HL-60 (cell line): ENCODE measurements around the gene CARS2.
A peak's percentile ranks its signal among the peaks of the same experiment; 100 is the strongest.

ENCODE experiments used
- DNase-seq, 2 experiments: peaks; one replicate each; pipeline ENCODE4 v3.0.0-alpha.2; 2010 to 2020; ENCODE audit warnings: low read depth in 1 of 2, low spot score in 1 of 2
- H3K27ac ChIP-seq: fragments of 250-450 bp; sonication (Bioruptor Pico); replicated peaks from 2 replicates; pipeline ENCODE4 v1.5.1; 2020; ENCODE audit warnings: mild to moderate bottlenecking, moderate library complexity
- H3K27me3 ChIP-seq: fragments of 250-450 bp; sonication (Bioruptor Pico); 2 replicates; pipeline ENCODE4 v1.5.1; 2021; ENCODE audit warnings: mild to moderate bottlenecking, moderate library complexity; ENCODE audit not compliant: insufficient read depth, poor library complexity, severe bottlenecking
- H3K4me3 ChIP-seq: replicated peaks from 2 replicates; pipeline ENCODE4 v1.5.1; 2011; ENCODE audit warnings: mild to moderate bottlenecking, control low read depth, low read length; ENCODE audit not compliant: insufficient read depth
- CTCF ChIP-seq: IDR thresholded peaks from one replicate; pipeline ENCODE4 v1.5.1; 2011; ENCODE audit warnings: low read length, control low read depth, inconsistent platforms; ENCODE audit not compliant: insufficient read depth
- GABPA ChIP-seq: IDR thresholded peaks from 2 replicates; pipeline ENCODE4 v1.6.1; 2012; ENCODE audit warnings: low read depth
- POLR2AphosphoS5 ChIP-seq: IDR thresholded peaks from 2 replicates; pipeline ENCODE4 v1.6.1; 2012; ENCODE audit warnings: low read depth
- REST ChIP-seq: IDR thresholded peaks from 2 replicates; pipeline ENCODE4 v1.6.1; 2012; ENCODE audit warnings: low read depth; ENCODE audit not compliant: insufficient replicate concordance
- SPI1 ChIP-seq: IDR thresholded peaks from 2 replicates; pipeline ENCODE4 v1.6.1; 2012; ENCODE audit warnings: low read depth, mild to moderate bottlenecking, borderline replicate concordance

Gene CARS2

GRCh38 chr13:110700186-110700585 lies 5.7 kb downstream of the CARS2 start:
- Histone ChIP-seq H3K27ac (peak overlapping the region; percentile 44; the same call in 1 of the 2 replicates), H3K27me3 (no peaks in the 10 kb centered on the region), H3K4me3 (no peak overlapping the region)
- DNase-seq = no peak
- TF ChIP-seq POLR2AphosphoS5 (no peak), CTCF (no peak), REST (no peak), GABPA (no peak), SPI1 (no peak)

GRCh38 chr13:110699148-110700145 lies 6.5 kb downstream of the CARS2 start:
- TF ChIP-seq CTCF (no peak), POLR2AphosphoS5 (no peak), REST (no peak)
- peak overlapping the region; percentile 44 for H3K27ac ChIP-seq
- peak in 1 of 2 experiments; percentile 56 for DNase-seq
- H3K27me3 ChIP-seq = no peaks in the 10 kb centered on the region
- H3K4me3 ChIP-seq = no peak overlapping the region

GRCh38 chr13:110698689-110699088 lies 7.2 kb downstream of the CARS2 start:
- no peak for DNase-seq
- H3K27ac ChIP-seq = peak overlapping the region; percentile 44
- no peaks in the 10 kb centered on the region for H3K27me3 ChIP-seq
- TF ChIP-seq POLR2AphosphoS5 = no peak
- TF ChIP-seq SPI1 = no peak
- no peak for TF ChIP-seq CTCF
- TF ChIP-seq GABPA = no peak
- TF ChIP-seq REST = no peak
- H3K4me3 ChIP-seq = no peak overlapping the region
